GM12878 (cell line): ENCODE data around the gene MELTF.

Experiments
- CTCF ChIP-seq, 3 experiments: IDR thresholded peaks in 2 of 3; conservative IDR thresholded peaks in 1 of 3; 2 replicates each; pipeline ENCODE4 v1.5.1; 2011; ENCODE audit warnings: low read depth in 3 of 3, low read length in 3 of 3, mild to moderate bottlenecking in 3 of 3, control low read depth in 2 of 3, moderate library complexity in 2 of 3, inconsistent platforms in 1 of 3, mixed read lengths in 1 of 3; ENCODE audit not compliant: control insufficient read depth in 2 of 3, insufficient read depth in 1 of 3; ENCODE audit errors: extremely low read depth in 1 of 3
- EZH2 ChIP-seq: IDR thresholded peaks from 2 replicates; pipeline ENCODE4 v1.6.1; 2012; ENCODE audit warnings: low read depth, mild to moderate bottlenecking, control low read depth, inconsistent platforms, low read length, borderline replicate concordance; ENCODE audit not compliant: control insufficient read depth
- HCFC1 ChIP-seq: fragments of 150-350 bp; IDR thresholded peaks from 2 replicates; pipeline ENCODE4 v1.6.1; 2014; ENCODE audit warnings: low read length
- JUND ChIP-seq: IDR thresholded peaks from 2 replicates; pipeline ENCODE4 v1.6.1; 2012; ENCODE audit warnings: low read depth, mild to moderate bottlenecking, low read length, improper control_type of control experiment, moderate library complexity
- MAX ChIP-seq: IDR thresholded peaks from 2 replicates; pipeline ENCODE4 v1.6.1; 2012; ENCODE audit warnings: low read depth, low read length, improper control_type of control experiment
- MLLT1 ChIP-seq: fragments of 450-650 bp; IDR thresholded peaks from 2 replicates; pipeline ENCODE4 v1.6.1; 2016; ENCODE audit warnings: mild to moderate bottlenecking
- MYC ChIP-seq: IDR thresholded peaks from 2 replicates; pipeline ENCODE4 v1.6.1; 2011; ENCODE audit warnings: mild to moderate bottlenecking, low read length, moderate library complexity, inconsistent platforms; ENCODE audit not compliant: insufficient read depth, insufficient replicate concordance, insufficient read length, severe bottlenecking
- POLR2A ChIP-seq: IDR thresholded peaks from 2 replicates; pipeline ENCODE4 v1.6.1; 2011; ENCODE audit warnings: low read depth, mild to moderate bottlenecking, low read length
- POLR2AphosphoS5 ChIP-seq: IDR thresholded peaks from 2 replicates; pipeline ENCODE4 v1.6.1; 2011; ENCODE audit warnings: mild to moderate bottlenecking, low read length, inconsistent platforms
- SIN3A ChIP-seq: IDR thresholded peaks from 2 replicates; pipeline ENCODE4 v1.6.1; 2012; ENCODE audit warnings: low read depth, low read length, improper control_type of control experiment
- STAT1 ChIP-seq: fragments of 450-650 bp; conservative IDR thresholded peaks from 2 replicates; pipeline ENCODE4 v1.6.1; 2014; ENCODE audit warnings: antibody characterized with exemption, mild to moderate bottlenecking
- ZNF274 ChIP-seq: IDR thresholded peaks from one replicate; pipeline ENCODE4 v1.8.0; 2011; ENCODE audit not compliant: insufficient read length, insufficient read depth

GRCh38 chr3:196985298-196985697 lies 44.3 kb downstream of the MELTF start:
- TF ChIP-seq CTCF (IDR thresholded peaks at IDR 0.05 in 2 of 3, conservative IDR thresholded peaks at IDR 0.05 in 1 of 3; ENCODE audit: control insufficient read depth in 2 of 3, extremely low read depth in 1 of 3, insufficient read depth in 1 of 3, low read depth in 3 of 3, low read length in 3 of 3) (no peak), POLR2A (no peak), HCFC1 (no peak), ZNF274 (no peak), EZH2 (no peak), MLLT1 (no peak), MAX (no peak), POLR2AphosphoS5 (no peak), JUND (no peak), STAT1 (no peak), SIN3A (no peak), MYC (no peak)
